ENCODE measurements around the gene TMCO6.

TMCO6 gene

GRCh38 chr5:140674211-140674610 lies 35.0 kb downstream of the TMCO6 start:
- no peak for DNase-seq

- no peak for DNase-seq
Observed at GRCh38 chr5:140674629-140675028, 35.4 kb downstream of the TMCO6 start.

- no peak for DNase-seq
Observed at GRCh38 chr5:140677947-140678346, 38.7 kb downstream of the TMCO6 start.

GRCh38 chr5:140678993-140679392 lies 39.7 kb downstream of the TMCO6 start:
- DNase-seq, result no peak

- DNase-seq, result no peak
Observed at GRCh38 chr5:140690376-140690932, 51.2 kb downstream of the TMCO6 start.

- peak; percentile 63 for DNase-seq
Observed at GRCh38 chr5:140690941-140691924, 52.0 kb downstream of the TMCO6 start, which contains the start of the genes HARS1 and HARS2. HARS1 (minus strand) TSS chr5:140691370; CDS start chr5:140691304, 66 bp downstream. HARS2 (plus strand) TSS chr5:140691455; CDS start chr5:140691649, 194 bp downstream.

GRCh38 chr5:140694276-140694675 lies 55.0 kb downstream of the TMCO6 start:
- no peak for DNase-seq

Measured in NCI-H187 treated with DMSO at 0.1 percent for 48 hours (cell line).